A172 (cell line): ENCODE results near the gene FARP1. TPM values are rescaled to one million over a fixed set of nuclear protein-coding genes. Genes with fewer than 3 reads are reported as not detected.

Source experiments
- DNase-seq: peaks from one replicate; pipeline ENCODE4 v3.0.0-alpha.2; 2015; ENCODE audit warnings: low spot score
- total RNA-seq: library from RNA; depleted of rRNA; stranded (reverse); fragments of >200 nt; shearing (Covaris generic); gene quantifications from 2 replicates; pipeline ENCODE4 v1.2.3, GENCODE V29; 2014

Gene FARP1
- total RNA-seq, 1 experiment from 2014 or later, result 18.2 TPM

GRCh38 chr13:98420554-98421175, 277.8 kb downstream of the FARP1 start:
- no peak for DNase-seq

DNA sequence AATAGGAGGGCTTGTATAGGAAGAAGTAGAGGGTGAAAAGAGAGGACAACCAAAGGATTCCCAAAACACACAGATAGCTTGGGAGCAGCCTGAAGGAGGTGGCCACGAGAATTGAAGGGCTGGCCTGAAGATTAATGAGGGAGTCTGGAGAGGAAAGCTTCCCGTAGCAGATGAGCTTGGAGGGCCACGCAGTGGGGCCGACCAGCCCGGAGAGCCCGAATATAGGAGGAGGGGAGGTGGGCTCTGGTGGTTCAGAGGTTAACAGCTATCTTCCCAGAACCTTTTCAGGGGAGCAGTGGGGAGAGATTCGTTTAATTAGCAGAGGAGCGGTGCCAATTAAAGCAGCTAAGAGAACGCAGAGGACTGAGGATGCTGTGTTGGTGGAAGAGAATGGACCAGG, 279.2 kb downstream of the FARP1 start:
- DNase-seq, result no peak

GRCh38 chr13:98423417-98423816, 280.5 kb downstream of the FARP1 start:
- DNase-seq, result no peak

GRCh38 chr13:98427331-98427995, 284.6 kb downstream of the FARP1 start:
- DNase-seq, result no peak

- no peak for DNase-seq
Observed at GRCh38 chr13:98428256-98428966, 285.5 kb downstream of the FARP1 start.

DNA sequence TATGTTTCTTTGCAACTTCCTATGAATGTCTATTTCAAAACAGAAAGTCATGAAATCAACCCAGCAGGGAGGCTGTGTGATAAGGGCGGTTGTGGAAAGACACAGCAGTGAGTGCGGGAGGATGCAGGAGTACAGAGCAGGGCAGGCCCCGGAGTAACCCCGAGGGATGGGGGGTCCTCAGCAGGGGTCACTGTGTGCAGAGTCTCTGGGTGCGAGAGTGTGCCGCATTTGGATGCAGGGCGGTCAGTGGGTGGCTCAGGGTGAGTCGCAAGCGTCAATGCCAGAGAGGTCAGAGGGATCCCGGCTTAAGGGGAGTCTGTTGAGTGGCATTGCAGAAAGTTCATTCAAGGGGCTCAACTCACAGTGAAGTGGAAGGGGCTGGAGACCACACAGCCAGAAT, 286.2 kb downstream of the FARP1 start:
- no peak for DNase-seq

DNA sequence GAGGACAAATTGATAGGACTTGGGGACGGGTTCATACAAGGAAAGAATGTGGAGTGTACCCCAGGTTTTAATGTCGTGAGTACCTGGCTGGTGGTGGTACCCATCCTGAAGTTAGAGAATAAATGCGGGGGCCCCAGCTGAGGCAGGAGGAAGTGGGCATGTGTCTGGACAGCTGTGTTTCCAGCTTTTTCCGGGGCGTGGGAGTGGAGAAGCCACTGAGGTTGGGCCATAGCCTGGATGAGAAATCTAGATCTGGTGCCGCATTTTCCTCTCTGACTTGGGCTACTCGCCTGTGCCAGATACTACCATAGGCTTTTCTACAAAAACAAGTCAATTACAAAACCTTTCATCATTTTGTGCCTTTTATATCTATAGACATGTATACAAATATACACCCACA, 286.6 kb downstream of the FARP1 start:
- DNase-seq, result no peak

DNA sequence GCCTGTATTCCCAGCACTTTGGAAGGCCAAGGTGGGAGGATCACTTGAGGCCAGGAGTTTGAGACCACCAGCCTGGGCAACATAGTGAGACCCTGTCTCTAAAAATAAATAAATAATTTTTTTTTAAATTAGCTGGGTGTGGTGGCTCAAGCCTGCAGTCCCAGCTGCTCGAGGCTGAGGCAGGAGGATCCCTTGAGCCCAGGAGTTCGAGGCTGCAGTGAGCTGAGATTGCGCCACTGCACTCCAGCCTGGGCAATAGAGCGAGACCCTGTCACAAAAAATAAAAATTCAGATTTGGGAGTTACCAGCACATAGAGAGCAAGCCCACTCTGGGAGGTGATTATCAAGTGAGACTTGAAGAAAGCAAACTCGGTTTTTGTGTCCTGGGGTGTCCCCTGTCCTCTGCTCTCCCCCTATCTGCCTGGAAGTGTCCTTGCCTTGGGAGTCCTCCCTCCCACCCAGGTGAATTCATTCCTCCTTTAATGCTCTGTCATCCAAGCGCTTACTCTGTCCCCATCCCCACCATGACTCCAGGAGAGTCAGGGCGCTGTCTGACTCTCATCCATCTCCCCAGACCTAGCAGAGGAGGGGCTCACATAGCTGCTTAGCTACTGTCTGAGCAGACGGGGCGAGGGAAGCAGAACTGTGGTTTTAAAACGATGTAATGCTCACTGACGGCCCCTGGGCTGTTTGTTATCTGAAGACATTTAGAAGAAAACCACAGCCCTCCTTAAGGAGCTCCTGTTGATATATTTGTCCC, 287.3 kb downstream of the FARP1 start:
- DNase-seq, result no peak

DNA sequence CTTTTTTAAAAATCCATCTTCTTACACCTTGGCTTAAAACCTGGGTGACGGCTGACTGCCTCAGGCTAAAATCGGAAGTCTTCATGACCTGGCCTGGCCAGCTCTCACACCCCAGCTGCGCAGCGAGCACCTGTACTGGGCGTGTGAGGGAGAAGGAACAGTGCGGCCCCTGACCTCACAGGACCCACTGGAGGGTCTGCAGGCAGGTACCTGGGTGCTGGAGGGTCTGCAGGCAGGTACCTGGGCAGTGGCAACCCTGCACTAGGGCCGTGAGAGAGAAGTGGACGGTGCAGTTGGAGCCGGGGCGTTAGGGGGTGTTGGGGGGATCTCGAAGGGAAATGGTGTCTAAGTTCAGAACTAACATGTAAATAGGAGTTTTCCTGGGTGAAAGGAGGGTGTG, 289.7 kb downstream of the FARP1 start:
- no peak for DNase-seq

- DNase-seq, result no peak
Observed at GRCh38 chr13:98433654-98434053, 290.8 kb downstream of the FARP1 start.

- no peak for DNase-seq
Observed at GRCh38 chr13:98434060-98434459, 291.2 kb downstream of the FARP1 start.

GRCh38 chr13:98435376-98435775, 292.5 kb downstream of the FARP1 start:
- DNase-seq, result no peak

- no peak for DNase-seq
Observed at GRCh38 chr13:98436233-98436910, 293.5 kb downstream of the FARP1 start.

- no peak for DNase-seq
Observed at GRCh38 chr13:98438246-98439125, 295.6 kb downstream of the FARP1 start.

DNA sequence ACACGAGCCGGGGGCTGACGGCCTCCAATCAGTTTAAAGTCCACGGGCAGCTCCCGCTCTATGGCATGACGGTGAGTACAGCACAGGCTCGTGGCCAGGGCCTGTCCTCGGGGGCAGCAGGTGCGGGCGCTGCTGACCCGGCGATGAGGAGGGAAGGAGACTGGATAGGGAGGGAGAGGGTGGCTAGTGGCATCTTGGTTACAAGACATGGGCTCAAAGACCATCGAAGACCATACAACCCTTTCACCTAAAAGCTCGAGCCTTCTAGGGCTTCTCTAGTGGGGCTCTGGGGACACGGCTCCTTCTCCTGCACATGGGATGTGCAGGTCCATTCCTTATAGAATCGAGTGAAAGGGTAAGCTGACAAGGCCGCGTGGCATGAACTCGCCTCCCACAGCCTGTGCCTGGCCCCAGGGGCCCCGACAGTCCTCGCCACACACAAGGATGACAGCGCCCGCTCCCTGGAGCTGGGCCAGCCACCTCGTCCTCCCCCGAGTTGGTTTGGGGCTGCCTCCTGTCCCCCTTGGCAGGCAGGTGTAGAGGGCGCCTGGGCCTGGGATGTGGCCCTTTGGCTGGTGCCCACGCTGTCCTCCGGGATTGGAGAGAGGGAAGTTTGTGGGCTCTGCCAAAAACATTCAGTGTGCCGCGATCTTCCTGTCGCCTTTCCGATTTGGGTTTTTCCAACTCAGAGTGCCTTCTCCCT, 296.4 kb downstream of the FARP1 start:
- no peak for DNase-seq

DNA sequence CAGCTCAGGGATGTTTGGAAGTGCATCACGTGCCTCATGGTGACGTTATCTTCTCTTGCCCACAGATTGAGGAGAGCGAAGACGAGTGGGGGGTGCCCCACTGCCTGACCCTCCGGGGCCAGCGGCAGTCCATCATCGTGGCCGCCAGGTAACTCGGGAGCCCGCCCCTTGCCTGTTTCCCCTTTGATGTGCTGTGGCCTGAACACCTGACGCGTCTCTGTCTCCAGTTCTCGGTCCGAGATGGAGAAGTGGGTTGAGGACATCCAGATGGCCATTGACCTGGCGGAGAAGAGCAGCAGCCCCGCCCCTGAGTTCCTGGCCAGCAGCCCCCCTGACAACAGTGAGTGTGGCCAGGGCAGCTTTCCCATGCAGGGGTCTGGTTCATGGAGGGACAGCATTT, 297.0 kb downstream of the FARP1 start:
- DNase-seq, result no peak

DNA sequence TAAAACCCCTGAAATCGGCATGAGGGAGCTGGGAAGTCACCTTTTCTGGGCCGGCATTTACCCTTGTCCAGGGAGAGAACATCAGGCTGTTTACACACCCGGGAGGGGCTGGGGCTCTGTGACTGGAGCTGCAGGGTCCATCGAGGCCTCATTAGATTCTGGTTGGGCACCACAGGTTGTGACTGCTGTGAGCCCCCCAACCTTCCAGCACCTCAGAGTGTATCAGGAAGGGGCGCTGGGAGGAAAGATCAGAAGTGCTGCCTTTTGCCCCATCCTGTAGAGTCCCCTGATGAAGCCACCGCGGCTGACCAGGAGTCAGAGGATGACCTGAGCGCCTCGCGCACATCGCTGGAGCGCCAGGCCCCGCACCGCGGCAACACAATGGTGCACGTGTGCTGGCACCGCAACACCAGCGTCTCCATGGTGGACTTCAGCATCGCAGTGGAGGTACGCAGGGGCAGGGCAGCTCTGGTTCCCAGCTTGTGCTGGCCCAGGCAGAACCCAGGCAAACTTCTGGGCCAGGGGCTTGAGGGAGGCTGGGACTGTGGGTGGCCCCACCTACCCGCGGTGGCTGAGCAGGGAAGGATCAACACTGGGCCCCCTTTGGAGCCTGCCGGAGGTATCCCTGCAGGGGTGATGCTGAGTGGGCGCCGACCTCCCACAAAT, 297.6 kb downstream of the FARP1 start:
- DNase-seq, result no peak

GRCh38 chr13:98441056-98441676, 298.3 kb downstream of the FARP1 start:
- no peak for DNase-seq
